Stimulated activated CD4-positive, alpha-beta T cell treated with anti-CD3 and anti-CD28 coated beads, Interleukin-1b, Interleukin-23, amount 100 ng/mL, for 24 hours (primary cell): Measurements from ENCODE around the gene MLH3.
A peak's percentile ranks its signal among the peaks of the same experiment; 100 is the strongest.
"Not testable (repeated sequence)": the region's sequence is repeated elsewhere in the genome, so short reads cannot be mapped to it uniquely, and the experiment has no call there.

ENCODE experiments used
- DNase-seq, 4 experiments: peaks; one replicate each; pipeline ENCODE4 v3.0.0-alpha.2; 2020; ENCODE audit warnings: low read depth in 4 of 4, low spot score in 1 of 4

Gene MLH3

DNA sequence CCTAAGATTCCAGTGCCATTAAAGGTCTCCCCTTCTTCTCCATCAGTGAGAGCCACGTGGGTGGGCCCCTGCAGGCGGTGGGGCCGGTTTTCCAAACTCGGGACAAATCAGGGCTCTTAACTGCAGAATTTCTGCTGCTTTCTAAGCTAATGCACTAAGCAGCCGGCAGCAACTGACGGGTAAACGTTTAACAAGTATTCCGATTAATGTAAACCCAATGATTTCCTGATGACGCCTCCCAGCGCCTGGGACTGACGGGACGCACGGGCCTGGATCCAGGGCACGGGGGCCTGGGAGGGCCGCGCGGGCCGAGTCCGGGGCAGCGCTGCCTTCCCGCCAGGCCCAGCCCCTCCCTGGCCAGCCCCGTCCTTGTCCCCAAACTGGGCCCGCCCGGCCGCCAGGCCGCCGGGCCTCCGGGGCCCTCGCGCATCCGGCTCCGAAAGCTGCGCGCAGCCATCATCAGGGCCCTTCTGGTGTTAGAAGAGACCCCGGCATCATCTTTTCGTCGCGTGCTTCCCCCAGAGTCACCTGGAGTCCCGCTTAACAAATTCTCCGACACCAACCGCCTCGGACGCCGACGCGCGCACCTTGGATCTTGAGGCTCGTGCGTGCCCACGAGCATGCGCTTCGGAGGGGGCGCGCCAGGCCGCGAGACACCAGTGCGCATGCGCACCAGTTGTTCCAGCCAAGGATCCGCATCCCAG is at the start of gene MLH3:
Gene MLH3, minus strand, starts transcription at position 616 of the 704 bp plus-strand sequence. CDS start 1,812 bp downstream, outside the sequence.
- peak; percentile 50 to 70 (median 66) for DNase-seq

DNA sequence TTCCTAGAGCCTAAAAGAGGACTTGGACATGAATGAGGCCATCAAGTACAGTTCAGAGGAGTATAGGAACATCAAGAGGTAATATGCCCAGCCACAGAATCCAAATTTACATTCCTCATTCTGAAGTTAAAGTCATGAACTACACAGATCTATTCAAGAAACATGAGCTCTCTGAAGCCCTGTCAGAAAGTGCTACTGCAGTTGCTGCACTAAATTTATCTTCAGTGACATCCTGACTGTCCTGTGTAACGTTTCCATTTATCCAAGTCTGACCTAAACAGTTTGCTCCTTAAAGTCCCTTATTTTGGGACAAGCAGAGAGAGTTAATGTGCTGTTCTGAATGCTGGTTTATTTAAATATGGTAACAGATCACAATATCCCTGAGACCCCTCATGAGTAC is 47.4 kb upstream of the MLH3 start:
- no peak for DNase-seq

DNA sequence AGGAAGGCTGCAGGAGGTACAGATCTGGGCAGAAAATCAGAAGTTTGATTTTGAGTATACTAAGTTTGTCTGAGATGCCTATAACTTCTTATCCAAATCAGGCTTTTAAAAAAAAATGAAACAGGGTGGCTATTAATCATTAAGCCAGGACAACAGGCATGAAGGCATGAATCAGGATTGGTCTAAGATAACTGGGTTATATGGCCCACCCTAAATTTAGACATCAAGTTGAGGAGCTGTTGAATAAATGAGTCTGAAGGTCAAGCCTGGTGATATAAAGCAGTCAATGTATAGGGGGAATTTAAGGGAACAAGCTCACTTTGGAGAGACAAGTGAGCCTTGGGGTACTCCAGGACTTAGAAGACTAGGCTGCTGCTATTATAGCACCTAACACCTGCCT is 46.9 kb upstream of the MLH3 start:
- DNase-seq = no peak

DNA sequence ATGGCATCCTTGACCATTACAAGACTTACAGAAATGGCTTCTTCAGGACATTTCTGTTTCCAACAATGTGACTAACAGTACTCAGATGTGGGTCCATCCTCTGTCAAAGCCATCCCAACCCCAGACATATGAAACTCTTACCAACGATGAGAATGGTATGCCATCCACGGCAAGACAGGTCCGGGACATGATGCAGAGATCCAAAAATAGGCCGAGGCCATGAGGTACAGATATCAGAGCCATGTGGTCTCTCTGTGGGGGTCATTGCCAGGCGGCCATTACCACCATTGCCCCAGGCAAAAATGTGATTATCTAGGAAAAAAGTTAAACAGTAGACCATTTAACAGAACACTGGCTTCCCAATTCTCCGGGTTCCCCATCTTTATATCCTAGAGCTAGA is 45.7 kb upstream of the MLH3 start:
- DNase-seq = no peak

DNA sequence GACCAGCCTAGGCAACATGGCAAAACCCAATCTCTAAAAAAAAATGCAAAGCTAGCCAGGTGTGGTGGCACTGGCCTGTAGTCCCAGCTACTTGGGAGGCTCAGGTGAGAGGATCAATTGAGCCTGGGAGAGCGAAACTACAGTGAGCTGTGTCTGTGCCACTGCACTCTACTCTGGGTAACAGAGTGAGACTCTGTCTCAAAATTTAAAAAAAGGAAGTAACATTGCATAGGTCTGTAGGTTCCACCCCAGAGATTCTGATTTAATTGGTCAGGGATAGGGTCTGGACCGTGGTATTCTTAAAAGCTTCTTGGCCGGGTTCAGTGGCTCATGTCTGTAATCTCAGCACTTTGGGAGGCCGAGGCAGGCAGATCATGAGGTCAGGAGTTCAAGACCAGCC is 44.4 kb upstream of the MLH3 start:
- DNase-seq = no peak

DNA sequence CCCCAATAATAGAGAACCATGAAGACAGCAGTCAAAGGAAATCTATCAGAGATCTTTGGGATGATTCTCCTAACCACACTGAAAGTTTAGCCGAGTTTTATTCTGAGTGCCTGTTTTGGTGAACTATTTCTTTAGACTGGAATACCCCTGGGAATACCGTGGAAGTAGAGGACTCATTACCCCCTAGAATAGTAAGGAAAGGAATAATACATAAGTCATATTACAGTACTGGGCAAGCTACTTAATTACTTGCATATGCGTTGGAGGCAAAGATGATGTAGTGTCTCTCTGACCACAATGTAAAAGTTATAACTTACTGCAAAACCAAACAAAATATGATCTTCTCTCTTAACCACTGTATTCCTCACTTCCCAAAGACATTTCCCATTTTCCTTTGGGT is 43.6 kb upstream of the MLH3 start:
- no peak for DNase-seq

DNA sequence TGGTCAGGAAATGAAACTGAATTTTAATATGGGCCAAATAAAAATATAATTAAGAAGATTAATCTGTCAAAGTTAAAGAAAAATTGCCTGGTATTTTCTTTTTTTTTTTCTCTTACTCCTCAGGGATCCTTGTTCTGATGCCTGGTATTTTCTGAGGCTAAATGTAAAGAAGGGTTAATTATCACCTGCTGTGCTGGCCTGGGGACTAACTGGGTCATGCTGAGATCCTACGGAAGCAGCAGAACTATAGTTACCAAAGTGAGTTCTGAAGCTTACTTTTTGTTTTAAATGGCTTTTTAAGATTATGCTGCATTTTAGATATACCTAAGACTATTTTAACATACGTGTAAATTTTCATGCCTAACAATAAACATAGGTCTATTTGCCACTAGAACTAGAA is 41.4 kb upstream of the MLH3 start:
- DNase-seq = no peak

DNA sequence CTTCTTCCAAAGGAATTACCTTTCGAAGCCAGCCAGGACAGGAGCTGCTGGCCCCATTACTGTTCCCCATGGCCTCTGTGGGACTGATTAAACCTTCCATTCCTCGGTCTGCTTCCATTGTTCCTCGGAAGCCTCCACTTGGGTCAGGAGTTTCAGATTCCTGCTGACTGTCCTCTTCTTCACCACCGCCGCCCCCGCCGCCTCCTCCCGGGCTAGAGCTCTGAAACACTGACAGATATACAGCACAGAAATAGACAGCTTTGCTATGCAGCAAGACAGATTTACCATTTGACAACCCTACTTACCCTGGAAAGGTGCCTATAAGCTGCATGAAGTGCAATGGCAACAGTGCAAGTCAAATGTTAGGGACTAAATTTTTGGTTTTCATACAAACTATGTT is 40.0 kb upstream of the MLH3 start:
- DNase-seq = no peak

DNA sequence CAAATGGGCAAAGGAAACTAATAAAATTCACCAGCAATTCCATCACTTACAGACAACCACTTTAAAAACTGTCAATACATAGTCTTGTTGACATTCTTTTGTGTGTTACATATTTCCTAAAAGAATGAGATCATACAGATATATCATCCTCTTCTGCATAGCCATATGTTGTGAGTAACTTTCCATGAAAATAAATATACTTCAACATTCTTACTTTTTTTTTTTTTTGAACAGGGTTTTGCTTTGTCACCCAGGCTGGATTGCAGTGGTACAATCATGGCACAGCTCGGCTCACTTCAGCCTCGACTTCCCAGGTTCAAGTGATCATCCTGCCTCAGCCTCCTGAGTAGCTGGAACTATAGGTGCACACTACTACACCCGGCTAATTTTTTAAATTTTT is 39.1 kb upstream of the MLH3 start:
- no peak for DNase-seq

DNA sequence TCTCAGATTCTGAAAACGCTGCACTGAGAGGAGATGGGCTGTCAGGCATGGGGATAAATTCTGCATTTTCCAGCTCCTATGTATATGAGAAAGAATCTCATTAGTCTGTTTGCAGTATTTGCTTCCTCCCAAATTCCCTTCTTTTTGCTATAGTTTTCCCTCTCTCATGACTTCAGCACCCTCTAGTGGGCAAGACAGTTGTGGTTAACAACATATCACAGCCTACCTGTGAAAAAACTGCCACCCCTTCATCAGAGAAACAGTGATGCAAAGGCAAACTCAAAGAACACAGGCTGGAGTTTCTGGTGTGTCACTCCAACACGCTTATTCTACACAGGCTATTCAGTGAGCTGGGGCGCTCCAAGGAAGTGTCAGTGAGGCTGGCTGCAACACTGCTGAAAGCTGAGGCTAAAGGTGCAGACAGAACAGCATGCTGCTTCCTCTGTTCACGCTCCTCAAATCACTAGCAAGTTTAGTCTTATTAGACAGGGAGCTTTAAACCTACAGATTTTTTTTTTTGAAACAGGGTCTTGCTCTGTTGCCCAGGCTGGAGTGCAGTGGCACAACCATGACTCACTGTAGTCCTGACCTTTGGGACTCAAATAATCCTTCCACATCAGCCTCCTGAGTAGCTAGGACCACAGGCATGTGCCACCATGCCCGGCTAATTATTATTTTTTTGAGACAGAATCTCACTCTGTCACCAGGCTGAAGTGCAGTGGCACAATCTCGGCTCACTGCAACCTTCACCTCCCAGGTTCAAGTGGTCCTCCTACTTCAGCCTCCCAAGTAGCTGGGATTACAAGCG is 37.5 kb upstream of the MLH3 start:
- peak; percentile 11 to 21 (median 15) for DNase-seq

DNA sequence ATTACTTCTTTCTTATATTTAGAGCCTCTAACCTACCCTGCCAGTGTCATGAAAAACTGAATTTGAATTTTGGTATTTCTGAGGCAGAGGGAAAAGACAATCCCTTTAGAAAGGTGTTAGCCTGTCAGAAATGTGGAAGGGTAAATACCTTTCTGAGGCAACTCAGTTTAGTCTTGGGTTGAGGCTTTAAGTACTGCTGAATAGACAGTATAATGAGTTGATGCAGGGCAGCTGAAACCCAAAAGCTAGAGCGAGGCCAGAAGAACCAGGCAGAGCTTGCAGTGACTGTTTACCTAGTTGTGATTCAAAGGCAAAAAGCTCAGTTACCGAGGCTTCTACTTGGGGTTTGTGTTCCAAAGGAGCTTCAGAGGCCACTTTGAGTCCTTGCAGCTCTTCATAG is 36.9 kb upstream of the MLH3 start:
- DNase-seq = no peak

DNA sequence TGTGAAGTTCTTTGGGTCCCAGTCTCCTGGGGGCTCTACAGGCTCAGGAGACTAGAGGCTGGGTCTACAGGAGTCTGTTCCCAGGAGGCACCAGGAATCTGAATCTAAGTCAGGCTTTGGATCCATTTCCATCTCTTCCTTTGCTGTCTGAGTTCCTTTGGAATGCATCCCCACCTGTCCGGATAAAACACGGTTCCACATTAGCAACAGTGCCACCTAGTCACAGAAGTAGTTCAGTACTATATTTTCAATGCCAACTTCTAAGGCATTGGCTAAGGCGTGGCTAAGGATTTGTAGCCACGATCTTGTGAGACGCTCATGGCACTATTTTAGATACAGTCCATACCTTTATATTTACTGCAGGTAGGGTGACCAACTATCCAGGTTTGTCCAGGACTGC is 33.2 kb upstream of the MLH3 start:
- DNase-seq = no peak

DNA sequence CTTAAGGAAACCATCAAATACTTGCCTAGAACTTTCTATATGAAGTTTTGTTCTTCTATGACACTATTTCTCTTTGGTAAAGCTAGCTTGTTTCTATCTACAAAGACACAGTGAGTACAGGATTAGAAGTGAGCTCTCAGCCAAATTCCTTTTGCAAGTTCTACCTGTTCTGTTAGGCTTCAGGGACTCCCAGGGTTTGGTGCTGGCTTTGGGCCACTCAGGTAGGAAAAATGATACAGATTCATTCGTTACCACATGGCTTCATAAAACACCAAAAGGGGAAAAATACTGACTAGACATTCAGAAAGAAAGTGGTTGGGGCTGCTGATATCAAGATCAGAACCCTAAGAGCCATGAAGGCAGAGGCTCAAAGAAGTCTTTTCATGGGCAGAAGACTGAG is 32.0 kb upstream of the MLH3 start:
- DNase-seq = no peak

DNA sequence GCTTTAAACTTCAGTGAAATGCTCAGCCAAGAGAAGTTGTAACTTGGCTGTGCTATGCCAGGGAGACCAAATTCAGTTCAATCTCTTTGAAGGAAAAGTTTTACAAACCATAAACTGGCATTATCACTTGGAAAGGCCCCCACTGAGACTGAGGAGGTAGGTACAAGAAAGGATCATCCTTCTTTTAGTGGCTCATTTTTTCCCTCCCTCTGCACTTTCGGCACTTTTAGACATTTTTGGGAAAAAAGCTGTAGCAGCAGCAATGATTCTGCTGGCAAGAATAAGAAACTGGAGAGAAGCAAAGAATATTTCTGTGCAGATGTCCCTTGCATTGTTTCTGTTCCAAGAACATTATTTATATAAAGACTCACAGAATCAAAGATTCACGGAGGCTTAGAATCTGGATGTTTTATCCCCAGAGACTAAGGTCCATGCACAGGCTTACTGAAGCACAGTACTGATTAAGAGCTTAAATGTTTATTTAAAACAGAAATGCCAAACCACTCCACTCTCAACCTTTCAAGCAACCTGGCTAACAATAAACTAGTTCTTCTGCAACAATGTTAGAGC is 30.5 kb upstream of the MLH3 start:
- no peak for DNase-seq

DNA sequence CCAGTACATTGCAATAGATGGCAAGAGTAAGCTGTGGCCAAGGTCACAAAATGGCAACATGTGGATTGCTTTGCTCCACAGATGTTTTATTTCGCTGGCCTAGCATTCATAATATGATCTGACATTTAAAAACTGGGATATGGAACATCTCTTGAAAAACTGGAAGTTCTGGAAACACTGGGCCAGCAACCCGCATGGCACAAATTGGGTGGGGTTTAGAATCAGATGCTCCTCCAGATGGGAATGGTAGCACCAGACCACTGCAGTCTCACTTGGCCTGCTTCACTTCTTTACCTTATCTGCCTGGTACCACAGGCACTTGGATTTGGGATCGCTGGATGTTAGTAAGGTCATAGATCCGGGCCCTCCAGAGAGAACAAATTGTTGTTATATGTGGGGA is 28.3 kb upstream of the MLH3 start:
- DNase-seq = no peak

DNA sequence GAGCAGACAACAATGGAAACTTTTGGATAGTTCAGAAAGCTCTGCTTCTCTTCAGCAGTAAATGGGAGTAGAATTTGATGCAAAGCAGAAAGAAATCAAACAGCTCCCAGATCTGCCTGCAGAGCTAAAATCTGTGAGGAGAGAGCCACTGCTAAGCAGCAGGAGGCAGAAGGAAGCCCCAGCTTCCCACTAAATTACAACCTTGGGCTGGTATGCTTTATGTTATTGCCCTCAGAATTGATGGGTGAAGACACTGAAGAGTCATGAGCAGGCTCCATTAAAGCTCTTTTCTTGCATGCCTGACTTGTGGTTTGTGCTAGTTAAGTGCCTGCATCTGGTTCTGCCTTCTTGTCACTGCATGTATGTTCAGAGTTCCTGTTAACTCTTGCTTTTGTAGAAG is 26.5 kb upstream of the MLH3 start:
- no peak for DNase-seq

DNA sequence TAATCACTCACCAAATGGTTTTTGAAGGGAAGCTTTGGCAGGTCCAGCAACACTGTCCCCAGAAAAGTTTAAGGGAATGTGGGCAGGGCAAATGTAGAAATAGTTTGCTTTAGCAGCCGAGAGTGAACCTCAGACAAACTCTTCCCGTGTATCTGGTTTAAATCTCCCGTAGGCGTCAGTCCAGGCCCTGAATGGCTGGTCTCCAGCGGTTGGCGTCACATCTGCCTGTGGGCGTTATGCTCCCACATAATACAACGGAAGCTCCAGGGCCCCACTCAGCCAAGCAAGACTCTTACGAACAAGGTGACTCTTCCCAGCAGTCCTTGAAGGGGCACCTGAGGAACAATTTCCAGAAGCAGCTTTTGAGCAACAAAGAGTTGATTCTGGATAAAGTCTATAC is 19.1 kb upstream of the MLH3 start:
- no peak for DNase-seq

DNA sequence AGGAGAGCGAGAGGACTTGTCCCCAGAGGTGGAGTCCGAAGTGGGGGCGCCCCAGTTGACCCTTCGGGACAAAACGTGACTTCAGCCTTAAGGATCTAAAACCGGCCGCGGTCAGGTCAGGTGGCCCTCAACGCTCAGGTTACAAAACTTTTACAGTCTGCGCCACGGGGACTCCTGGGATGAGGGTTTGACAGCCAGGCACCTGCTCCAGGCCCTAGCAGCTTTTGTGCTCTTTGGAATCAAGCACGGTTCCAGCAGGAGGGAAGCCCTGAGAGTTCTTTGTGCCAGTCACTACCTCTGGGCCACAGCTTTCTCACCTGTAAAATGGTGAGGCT is 18.5 kb upstream of the MLH3 start:
- DNase-seq = no peak

DNA sequence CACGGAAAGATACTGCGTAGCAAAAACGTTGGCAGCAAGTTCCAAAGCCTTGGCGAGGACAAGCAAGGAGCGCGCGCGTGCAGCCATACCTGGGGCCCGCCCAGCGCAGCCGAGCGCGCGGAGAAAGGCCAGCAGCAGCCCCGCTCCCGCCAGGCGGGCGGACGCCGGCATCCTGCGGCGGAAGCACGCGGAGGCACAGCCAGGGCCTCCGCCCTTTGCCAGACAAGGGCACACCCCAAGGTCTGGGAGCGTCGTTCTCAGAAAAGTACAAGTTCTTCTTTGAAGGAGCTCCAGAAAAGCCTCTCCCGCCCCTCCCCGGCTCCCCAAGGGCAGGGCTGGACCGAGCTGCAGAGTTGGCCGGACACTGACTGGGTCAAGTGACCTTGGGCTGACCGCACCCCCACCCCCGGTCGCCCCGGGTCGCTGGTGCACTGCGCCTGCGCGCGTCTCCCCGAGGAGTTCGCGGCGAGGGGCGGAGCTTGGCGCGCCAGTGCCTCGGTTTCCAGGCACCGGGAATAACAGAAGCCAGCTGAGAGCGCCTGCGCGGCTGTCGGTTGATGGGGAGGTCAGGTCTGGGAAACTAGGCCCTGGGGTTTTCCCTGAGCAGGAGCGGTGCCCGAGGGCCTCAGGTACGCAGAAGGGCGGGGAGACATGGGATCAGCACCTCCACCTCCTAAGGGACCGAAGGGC is 18.0 kb upstream of the MLH3 start, which contains the start of gene ZC2HC1C:
Gene ZC2HC1C, plus strand, starts transcription at position 521 of the 690 bp plus-strand sequence. CDS start 933 bp downstream, outside the sequence.
- peak in 3 of 4 experiments; percentile 47 to 69 (median 54) for DNase-seq

DNA sequence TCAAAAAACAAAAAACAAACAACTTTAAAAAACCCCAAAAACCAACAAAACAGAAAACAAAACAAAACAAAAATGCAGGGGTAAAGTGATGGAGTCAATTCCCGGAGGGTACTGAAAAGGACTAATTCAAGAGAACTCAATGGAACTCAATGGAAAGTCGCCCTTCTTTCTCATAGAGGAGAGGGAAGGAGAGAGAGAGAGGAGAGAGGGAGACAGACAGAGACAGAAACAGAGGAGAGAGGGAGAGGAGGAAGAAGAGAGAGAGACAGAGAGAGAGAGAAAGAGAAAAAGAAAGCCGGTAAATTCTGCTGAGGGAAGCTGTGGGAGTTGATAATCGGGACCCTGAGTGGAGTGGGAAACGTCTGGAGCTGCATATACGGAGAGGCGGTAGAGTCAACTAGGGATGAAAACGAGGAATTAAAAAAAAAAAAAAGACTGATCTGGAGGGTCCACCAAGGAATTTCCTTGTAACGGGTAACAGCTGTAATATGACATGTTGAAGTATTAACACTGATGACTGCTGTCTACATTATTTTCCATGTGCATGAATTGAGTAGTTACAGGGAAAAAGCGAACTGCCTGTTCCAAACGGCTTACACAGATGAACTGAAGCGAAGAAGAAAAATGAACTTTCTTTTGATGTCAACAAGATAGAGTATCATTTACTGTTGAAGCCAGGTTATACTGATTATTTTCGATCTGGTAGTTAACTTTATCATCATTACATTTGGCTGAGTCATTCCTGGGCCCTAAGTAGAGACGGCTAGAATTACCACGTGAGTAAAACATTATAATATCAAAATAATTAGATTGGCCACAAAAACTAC is 17.2 kb upstream of the MLH3 start:
- no peak for DNase-seq

DNA sequence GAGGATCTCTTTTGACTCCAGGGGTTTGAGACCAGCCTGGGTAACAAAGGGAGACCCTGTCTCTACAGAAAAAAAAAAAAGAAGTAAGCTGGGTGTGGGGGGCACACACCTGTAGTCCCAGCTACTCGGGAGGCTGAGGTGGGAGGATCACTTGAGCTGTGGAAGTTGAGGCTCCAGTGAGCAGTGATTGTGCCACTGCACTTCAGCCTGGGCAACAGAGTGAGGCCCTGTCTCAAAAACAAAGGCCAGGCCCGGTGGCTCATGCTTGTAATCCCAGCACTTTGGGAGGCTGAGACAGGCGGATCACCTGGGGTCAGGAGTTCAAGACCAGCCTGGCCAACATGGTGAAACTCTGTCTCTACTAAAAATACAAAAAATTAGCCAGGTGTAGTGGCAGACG is 16.5 kb upstream of the MLH3 start:
- not testable (repeated sequence) for DNase-seq
